C4-2B (cell line): Measurements from ENCODE around the gene RANBP3.

Experiments
- H3K27ac ChIP-seq: fragments of 450-650 bp; 2 replicates; pipeline ENCODE4 v1.5.1; 2017
- CTCF ChIP-seq: fragments of 450-650 bp; conservative IDR thresholded peaks from 2 replicates; pipeline ENCODE4 v1.5.1; 2017; ENCODE audit warnings: mild to moderate bottlenecking
- ZFX ChIP-seq: fragments of 450-650 bp; IDR thresholded peaks from 2 replicates; pipeline ENCODE4 v1.6.1; 2017

RANBP3 gene

GRCh38 chr19:5973867-5974635 lies 3.9 kb downstream of the RANBP3 start:
- TF ChIP-seq ZFX = no peak
- no peak for TF ChIP-seq CTCF
- no peak overlapping the region for H3K27ac ChIP-seq

GRCh38 chr19:5973376-5973775 lies 4.6 kb downstream of the RANBP3 start:
- TF ChIP-seq ZFX (no peak), CTCF (no peak)
- no peak overlapping the region for H3K27ac ChIP-seq

DNA sequence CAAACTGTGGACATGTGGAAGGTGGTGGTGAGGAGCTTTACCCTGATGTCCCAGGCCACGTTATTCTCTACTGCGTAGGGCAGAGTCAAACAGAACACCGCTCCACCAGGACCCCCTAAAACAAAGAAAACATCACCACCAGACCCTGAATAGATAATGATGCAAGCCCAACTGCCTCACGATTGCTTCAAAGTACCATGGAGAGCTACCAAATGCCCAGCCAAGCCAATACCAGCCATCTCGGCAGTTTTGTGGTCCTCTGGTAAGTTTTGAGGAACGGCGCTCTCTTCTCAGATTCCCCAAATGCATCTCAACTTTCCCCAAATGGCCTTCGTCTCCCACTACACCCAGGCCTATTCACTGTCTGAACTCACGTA lies 5.6 kb downstream of the RANBP3 start:
- TF ChIP-seq CTCF = no peak
- no peak for TF ChIP-seq ZFX

DNA sequence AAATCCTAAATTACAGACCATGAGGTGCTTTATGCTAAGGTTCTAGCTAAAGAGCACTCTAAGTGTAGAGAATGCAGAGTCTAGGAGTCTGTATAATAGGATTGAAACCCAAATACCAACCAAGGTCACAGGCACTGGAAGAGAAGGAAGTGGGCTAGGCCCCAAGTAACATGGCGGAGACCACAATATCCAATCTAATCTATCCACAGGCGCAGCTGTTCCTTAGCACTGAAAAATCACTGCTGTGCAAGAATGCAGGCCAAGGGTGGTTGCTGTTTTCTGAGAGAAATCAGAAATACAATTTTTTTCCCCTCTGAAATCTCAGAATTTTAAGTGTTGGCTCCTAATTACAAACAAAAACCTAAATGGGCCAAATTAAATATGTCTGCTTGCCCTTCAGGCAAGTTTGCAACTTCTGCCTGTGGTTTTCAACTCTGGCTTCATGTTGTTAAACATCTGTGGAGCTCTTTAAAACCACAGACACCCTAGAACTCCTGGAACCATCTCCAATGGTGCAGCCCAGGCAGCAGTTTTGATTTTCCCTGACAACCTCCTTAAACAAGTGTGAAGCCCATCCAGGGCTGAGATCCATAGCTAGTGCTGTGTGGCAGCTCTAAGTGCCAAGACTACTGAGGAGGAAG lies 6.1 kb downstream of the RANBP3 start:
- TF ChIP-seq ZFX (no peak), CTCF (no peak)
- no peak overlapping the region for H3K27ac ChIP-seq

More for the DNA sequence above, 5.6 kb downstream of the RANBP3 start:
- H3K27ac ChIP-seq = no peak overlapping the region

DNA sequence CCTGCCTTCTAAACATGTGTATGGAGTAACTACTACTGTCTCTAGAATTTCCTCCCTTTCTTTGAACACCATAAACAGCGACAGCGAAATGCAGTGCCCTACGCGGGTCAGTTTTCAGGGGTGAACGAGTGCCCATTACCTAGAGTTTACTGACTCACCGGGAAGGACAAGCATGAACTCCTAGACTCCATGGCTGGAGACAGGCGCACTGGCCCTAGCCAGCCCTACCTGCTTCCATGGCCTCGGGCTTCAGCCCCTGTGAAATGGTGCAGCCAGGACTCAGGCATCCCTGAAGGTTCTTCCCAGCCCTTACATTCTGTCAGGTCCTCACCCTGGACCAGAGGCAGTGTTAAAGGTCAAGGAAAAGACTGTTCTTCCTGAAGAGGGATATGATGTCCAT lies 8.5 kb downstream of the RANBP3 start:
- peak overlapping the region; percentile 90 for H3K27ac ChIP-seq
- TF ChIP-seq CTCF (no peak), ZFX (no peak)

DNA sequence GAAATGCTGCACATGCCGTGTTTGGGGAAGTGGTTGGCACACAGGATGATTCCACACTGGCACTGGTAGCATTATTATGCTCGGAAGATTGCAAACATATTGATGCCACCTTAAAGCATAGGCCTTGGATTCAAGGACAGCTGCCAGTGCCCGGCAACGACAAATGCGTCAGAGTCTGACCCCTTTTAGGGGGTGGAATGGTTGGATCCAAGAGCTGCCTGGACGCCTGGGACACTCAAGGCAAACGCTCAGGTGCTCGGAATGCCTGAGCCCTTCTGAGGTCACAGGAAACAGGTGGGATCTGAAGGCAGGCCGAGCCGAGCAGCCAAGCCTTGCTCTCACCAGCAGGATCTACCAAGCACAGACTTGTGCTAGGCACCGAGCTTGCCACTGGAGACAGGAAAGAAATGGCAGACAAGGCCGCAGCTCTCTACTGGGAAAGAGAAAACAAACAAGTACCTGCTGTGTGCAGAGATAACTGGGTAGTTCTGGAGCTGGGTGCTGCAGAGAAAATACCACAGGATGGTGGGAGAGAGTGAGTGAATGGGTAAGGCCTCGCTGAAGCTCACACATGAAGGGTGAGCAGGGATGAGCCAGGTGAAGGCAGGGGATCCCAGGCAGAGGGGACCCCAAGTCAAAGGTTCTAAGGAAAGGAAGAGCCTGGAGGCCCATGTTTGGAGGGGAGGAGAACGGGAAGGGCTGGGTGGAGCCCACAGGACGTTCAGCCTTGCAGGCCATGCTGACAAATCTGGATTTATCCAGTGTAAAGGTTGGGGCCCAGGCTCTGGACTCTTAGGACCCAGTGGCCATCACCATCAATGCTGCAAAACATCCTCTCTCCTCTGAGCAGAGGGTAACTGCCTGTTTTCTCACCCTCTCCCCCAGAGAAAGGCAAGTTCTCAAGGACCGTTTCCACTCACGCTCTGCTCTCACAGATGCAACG lies 9.2 kb downstream of the RANBP3 start:
- peak overlapping the region; percentile 90 for H3K27ac ChIP-seq
- TF ChIP-seq CTCF (no peak), ZFX (peak; percentile 42; the same call in 1 of the 2 replicates)

- TF ChIP-seq ZFX = no peak
- TF ChIP-seq CTCF = peak; percentile 97
- H3K27ac ChIP-seq = peak overlapping the region; percentile 90
Observed at GRCh38 chr19:5967994-5968430, 9.9 kb downstream of the RANBP3 start.
